ENCODE data around the gene SRSF8.

Gene SRSF8

DNA sequence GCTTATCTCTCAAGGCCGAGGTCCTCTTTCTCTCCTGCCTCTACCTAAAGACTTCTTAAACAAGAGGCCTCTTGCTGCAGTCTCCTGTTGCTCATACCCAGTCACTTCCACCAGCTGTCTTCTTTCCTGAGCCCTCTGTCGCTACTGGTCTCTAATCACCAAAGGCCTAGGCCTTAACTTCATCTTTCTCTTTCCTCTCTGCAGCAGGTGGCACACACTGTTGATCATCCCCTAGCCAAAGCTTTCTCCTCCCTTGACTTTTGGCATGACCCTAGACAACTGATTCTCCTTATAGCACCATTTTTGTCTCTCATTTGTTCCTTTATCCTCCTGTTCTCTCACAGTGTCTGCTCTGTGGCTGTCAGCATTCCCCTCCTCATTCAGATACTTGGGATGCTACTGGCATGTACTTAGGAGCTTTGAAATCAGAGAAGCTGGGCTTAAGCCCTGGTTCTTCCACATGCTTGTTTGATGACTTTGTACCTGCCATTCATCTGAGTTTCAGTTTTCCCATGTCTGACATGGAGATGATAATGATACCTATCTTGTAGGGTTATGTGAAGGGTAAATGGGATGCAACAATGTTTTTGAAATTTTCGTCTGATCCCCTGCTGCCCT, 45.3 kb downstream of the SRSF8 start:
- no peak for TF ChIP-seq ELF4 (IDR thresholded peaks at IDR 0.05)
- DNase-seq (ENCODE audit: extremely low spot score): no peak
- ChIA-PET POLR2A (no interaction called here), CTCF (interaction anchor here (1.3 kb wide), 1 partner anchor 21 kb away, joined by 3 read pairs; no protein-coding TSS in a partner anchor)

DNA sequence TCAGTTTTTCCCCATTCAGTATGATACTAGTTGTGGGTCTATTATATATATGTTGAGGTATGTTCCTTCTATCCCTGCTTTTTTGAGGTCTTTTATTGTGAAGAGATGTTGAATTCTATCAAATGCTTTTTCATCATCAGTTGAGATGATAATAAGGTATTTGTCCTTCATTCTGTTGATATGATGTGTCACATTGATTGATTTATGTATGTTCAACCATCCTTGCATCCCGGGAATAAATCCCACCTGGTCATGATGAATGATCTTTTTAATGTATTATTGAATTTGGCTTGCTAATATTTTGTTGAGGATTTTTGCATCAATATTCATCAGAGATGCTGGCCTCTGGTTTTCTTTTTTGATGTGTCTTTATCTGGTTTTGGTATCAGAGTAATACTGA, 48.9 kb downstream of the SRSF8 start:
- TF ChIP-seq HDGF (IDR thresholded peaks at IDR 0.05; ENCODE audit: borderline replicate concordance): no peak
- TF ChIP-seq, protein P1, sequence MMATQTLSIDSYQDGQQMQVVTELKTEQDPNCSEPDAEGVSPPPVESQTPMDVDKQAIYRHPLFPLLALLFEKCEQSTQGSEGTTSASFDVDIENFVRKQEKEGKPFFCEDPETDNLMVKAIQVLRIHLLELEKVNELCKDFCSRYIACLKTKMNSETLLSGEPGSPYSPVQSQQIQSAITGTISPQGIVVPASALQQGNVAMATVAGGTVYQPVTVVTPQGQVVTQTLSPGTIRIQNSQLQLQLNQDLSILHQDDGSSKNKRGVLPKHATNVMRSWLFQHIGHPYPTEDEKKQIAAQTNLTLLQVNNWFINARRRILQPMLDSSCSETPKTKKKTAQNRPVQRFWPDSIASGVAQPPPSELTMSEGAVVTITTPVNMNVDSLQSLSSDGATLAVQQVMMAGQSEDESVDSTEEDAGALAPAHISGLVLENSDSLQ (IDR thresholded peaks at IDR 0.05): peak; percentile 59
- DNase-seq (ENCODE audit: extremely low spot score): no peak
- POLR2A ChIA-PET: interaction anchor here (0.6 kb wide), 1 partner anchor 1507 kb away, joined by 3 read pairs; no protein-coding TSS in a partner anchor
- CTCF ChIA-PET: no interaction called here

DNA sequence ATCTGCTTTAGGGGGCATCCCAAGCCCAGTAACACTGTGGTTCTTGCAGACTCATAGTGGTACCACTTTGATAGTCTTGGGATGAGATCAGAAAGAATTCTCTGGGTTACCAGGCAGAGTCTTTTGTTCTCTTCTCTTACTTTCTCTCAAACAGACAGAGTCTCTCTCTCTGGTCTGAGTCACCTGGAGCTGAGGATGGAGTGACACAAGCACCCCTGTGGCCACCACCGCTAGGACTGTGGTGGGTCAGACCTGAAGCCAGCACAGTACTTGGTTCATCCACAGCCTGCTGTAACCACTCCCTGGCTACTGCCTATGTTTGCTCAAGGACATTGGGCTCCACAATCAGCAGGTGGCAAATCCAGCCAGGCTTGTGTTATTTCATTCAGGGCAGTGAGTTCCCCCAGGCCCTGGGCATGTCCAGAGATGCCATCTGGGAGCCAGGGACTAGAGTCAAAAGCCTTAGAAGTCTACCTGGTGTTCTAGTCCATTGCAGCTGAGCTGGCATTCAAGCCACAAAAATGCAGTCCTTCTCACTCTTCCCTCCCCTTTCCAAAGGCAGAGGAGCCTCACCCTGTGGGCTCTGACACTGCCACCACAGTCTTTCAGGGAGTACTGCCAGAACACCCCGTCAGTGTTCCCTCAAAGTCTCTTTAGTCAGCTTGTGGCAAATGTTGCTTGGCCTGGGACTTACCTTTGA, 52.8 kb downstream of the SRSF8 start:
- CTCF ChIA-PET: no interaction called here
- no peak for DNase-seq (ENCODE audit: extremely low spot score)
- no peak for TF ChIP-seq CTBP1 (IDR thresholded peaks at IDR 0.05; ENCODE audit: borderline replicate concordance)
- TF ChIP-seq FOXA1 (IDR thresholded peaks at IDR 0.05): no peak
- no peak for TF ChIP-seq TARDBP (IDR thresholded peaks at IDR 0.05)
- TF ChIP-seq, protein P1 (IDR thresholded peaks at IDR 0.05): no peak
- TF ChIP-seq BHLHE40 (IDR thresholded peaks at IDR 0.05; ENCODE audit: borderline replicate concordance): no peak
- TF ChIP-seq ELF4 (IDR thresholded peaks at IDR 0.05): no peak
- TF ChIP-seq SP1 (IDR thresholded peaks at IDR 0.05): no peak
- TF ChIP-seq ZNF384 (IDR thresholded peaks at IDR 0.05): no peak
- no peak for TF ChIP-seq NFRKB (IDR thresholded peaks at IDR 0.05)
- TF ChIP-seq FOXM1 (IDR thresholded peaks at IDR 0.05; ENCODE audit: borderline replicate concordance): no peak
- TF ChIP-seq LEF1 (IDR thresholded peaks at IDR 0.05; ENCODE audit: borderline replicate concordance): no peak
- TF ChIP-seq L3MBTL2 (conservative IDR thresholded peaks at IDR 0.05): no peak
- TF ChIP-seq ARNT (IDR thresholded peaks at IDR 0.05): no peak
- no peak for TF ChIP-seq HDGF (IDR thresholded peaks at IDR 0.05; ENCODE audit: borderline replicate concordance)
- TF ChIP-seq SUZ12 (IDR thresholded peaks at IDR 0.05): no peak
- TF ChIP-seq FOXK2 (IDR thresholded peaks at IDR 0.05): no peak
- POLR2A ChIA-PET: no interaction called here

All from HEK293T (cell line).